Measurements from ENCODE around the gene MKRN2.

DNA sequence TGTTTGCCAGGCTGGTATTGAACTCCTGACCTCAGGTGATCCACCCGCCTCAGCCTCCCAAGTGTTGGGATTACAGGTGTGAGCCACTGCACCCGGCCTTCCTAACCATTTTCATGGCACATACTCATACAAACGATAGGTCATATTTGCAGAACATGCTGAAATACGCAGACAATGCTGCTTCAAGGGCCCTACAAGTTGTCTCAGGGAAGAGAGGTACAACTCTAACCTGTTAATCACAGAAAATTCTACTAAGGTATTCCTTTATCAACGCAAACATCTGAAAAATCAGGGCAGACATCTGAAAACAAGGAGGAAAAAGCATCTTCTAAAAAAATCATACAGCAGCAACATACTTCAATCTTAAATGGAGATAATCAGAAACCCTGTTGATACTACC, 67.2 kb downstream of the MKRN2 start:
- TF ChIP-seq, protein P1, sequence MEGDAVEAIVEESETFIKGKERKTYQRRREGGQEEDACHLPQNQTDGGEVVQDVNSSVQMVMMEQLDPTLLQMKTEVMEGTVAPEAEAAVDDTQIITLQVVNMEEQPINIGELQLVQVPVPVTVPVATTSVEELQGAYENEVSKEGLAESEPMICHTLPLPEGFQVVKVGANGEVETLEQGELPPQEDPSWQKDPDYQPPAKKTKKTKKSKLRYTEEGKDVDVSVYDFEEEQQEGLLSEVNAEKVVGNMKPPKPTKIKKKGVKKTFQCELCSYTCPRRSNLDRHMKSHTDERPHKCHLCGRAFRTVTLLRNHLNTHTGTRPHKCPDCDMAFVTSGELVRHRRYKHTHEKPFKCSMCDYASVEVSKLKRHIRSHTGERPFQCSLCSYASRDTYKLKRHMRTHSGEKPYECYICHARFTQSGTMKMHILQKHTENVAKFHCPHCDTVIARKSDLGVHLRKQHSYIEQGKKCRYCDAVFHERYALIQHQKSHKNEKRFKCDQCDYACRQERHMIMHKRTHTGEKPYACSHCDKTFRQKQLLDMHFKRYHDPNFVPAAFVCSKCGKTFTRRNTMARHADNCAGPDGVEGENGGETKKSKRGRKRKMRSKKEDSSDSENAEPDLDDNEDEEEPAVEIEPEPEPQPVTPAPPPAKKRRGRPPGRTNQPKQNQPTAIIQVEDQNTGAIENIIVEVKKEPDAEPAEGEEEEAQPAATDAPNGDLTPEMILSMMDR (IDR thresholded peaks at IDR 0.05), result no peak
- TF ChIP-seq POLR2A (IDR thresholded peaks at IDR 0.05), result no peak

Measured in lower leg skin (tissue), 3 donors.